DND-41 (cell line): ENCODE results near the gene TGFA.

Experiments
- CTCF ChIP-seq: IDR thresholded peaks from 2 replicates; pipeline ENCODE4 v1.5.1; 2012; ENCODE audit warnings: borderline replicate concordance, low read length, moderate library complexity, mild to moderate bottlenecking; ENCODE audit not compliant: poor library complexity, severe bottlenecking; ENCODE audit errors: extremely low read depth
- EZH2 ChIP-seq: IDR thresholded peaks from 3 replicates; pipeline ENCODE4 v1.6.1; 2012; ENCODE audit warnings: borderline replicate concordance, low read depth, mild to moderate bottlenecking, moderate library complexity, low read length, inconsistent platforms; ENCODE audit not compliant: severe bottlenecking

DNA sequence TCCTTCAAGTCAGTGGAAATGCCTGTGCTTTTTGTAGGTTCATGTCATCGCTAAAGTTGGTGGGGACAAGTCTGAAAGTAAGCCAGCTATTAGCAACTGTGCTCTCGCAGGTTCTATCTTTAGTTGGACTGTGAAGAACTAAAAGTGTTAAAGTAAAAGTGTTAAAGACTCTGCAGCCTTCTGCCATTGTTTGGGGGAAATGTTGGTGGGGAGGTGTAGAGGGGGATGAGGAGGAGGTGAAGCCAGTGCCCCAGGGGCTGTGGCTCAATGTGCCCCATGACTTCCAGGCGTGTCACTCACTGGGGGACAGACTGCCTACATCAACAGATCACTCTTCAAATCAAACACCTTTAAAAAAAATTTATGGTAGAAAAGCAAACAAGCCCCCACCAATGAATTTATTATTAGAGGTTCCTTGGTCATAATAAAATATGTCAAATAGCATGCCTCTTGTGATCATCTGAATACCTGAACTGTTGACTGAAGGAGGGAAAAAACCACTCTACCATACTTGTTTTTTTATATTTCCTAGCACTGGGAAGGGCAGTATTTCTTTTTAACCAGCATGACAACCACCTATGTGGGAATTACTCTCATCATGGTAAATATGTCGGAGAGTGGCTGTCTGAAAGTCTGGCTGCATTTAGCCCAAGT, 19.3 kb downstream of the TGFA start:
- TF ChIP-seq CTCF (no peak), EZH2 (no peak)
